Muscle of leg (tissue), 11 donors: ENCODE measurements around the gene PACC1. TPM values are rescaled to one million over a fixed set of nuclear protein-coding genes. Genes with fewer than 3 reads are reported as not detected.
A peak's percentile ranks its signal among the peaks of the same experiment; 100 is the strongest.

ENCODE experiments used
- DNase-seq: peaks from one replicate; pipeline ENCODE4 v3.0.0; 2013
- H3K27ac ChIP-seq: one replicate; pipeline ENCODE4 v1.5.1; 2013; ENCODE audit warnings: mild to moderate bottlenecking, low read length, control low read depth
- H3K27me3 ChIP-seq: one replicate; pipeline ENCODE4 v1.6.1; 2013; ENCODE audit warnings: low read length; ENCODE audit not compliant: control insufficient read depth, insufficient read depth
- H3K36me3 ChIP-seq: one replicate; pipeline ENCODE4 v1.6.1; 2013; ENCODE audit warnings: low read length; ENCODE audit not compliant: control insufficient read depth, insufficient read depth
- H3K4me1 ChIP-seq: one replicate; pipeline ENCODE4 v1.6.1; 2013; ENCODE audit warnings: low read length; ENCODE audit not compliant: control insufficient read depth, insufficient read depth
- H3K4me3 ChIP-seq: one replicate; pipeline ENCODE4 v1.5.1; 2013; ENCODE audit warnings: low read length, control low read depth
- H3K9me3 ChIP-seq: replicated peaks from 2 replicates; pipeline ENCODE4 v1.6.1; 2013; ENCODE audit warnings: low read depth, low read length; ENCODE audit not compliant: control insufficient read depth
- WGBS: methylation state at CpG from one replicate; pipeline ENCODE4 v1.1.5; 2013; ENCODE audit warnings: missing lambda C conversion rate; ENCODE audit not compliant: insufficient coverage; 5-methylcytosine and 5-hydroxymethylcytosine counted together
- polyA plus RNA-seq, 8 donors: library from polyadenylated mRNA; unstranded; fragments of 120-200 nt; gene quantifications; one replicate each; pipeline versions ENCODE4 v1.2.1 to v1.2.3, GENCODE V29; 2013; ENCODE audit warnings: inconsistent platforms in 1 of 8, low replicate concordance in 1 of 8; ENCODE audit not compliant: insufficient read length in 8 of 8, insufficient read depth in 1 of 8
- total RNA-seq: library from RNA; stranded (reverse); fragments of 120-200 nt; gene quantifications from one replicate; pipeline ENCODE4 v1.2.4, GENCODE V29; 2013

The PACC1 gene
- total and polyA plus RNA-seq, 9 donors, result 6.6 to 9.2 (median 7.1) TPM

DNA sequence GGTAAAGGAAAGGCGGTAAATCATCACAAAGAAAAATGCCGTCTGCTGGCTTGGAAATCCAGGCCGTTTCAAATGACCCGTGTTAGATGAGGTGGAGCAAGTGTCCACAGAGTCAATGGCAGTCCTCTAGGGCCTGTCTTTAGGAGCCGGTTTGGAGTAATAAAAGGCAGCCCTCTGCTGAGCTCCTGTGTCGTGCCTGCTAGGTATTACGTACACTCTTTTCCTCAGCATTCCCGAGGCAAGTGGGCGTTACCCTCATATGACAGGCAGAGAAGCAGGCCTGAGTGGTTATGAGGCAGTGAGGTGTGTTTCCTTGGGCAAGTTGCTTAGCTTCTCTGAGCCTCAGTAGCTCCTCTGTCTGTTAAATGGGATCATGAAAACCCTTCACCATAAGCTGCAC lies 25.7 kb upstream of the PACC1 start:
- Histone ChIP-seq H3K9me3 (no peaks in the 10 kb centered on the region), H3K36me3 (peaks cover 15% of the 10 kb centered on the region), H3K4me3 (no peak overlapping the region), H3K4me1 (peaks cover 4% of the 10 kb centered on the region), H3K27ac (peak overlapping the region; percentile 8), H3K27me3 (no peaks in the 10 kb centered on the region)
- DNase-seq, result no peak
- 39% methylated on average over 3 of the region's 9 CpGs for WGBS

GRCh38 chr1:212438831-212439237 lies 24.1 kb upstream of the PACC1 start:
- no peaks in the 10 kb centered on the region for H3K9me3 ChIP-seq
- H3K36me3 ChIP-seq, result peaks cover 3% of the 10 kb centered on the region
- H3K27me3 ChIP-seq, result no peaks in the 10 kb centered on the region
- peaks cover 10% of the 10 kb centered on the region for H3K4me1 ChIP-seq
- H3K4me3 ChIP-seq, result no peak overlapping the region
- no CpG with 5 or more reads among the region's 2 CpGs for WGBS
- DNase-seq, result no peak
- H3K27ac ChIP-seq, result no peak overlapping the region

- Histone ChIP-seq H3K27me3 (no peaks in the 10 kb centered on the region), H3K36me3 (no peaks in the 10 kb centered on the region), H3K4me1 (peaks cover 15% of the 10 kb centered on the region), H3K4me3 (no peak overlapping the region), H3K27ac (no peak overlapping the region), H3K9me3 (no peaks in the 10 kb centered on the region)
- DNase-seq, result no peak
- WGBS, result 80% methylated on average over 1 of the region's 4 CpGs
Observed at GRCh38 chr1:212437179-212437798, 22.6 kb upstream of the PACC1 start.

- Histone ChIP-seq H3K9me3 (no peaks in the 10 kb centered on the region), H3K36me3 (no peaks in the 10 kb centered on the region), H3K4me3 (no peak overlapping the region), H3K27ac (no peak overlapping the region), H3K4me1 (peaks cover 13% of the 10 kb centered on the region), H3K27me3 (no peaks in the 10 kb centered on the region)
- no peak for DNase-seq
- 100% methylated on average over 2 of the region's 4 CpGs for WGBS
Observed at GRCh38 chr1:212434992-212435391, 20.3 kb upstream of the PACC1 start.

GRCh38 chr1:212433577-212434462 lies 19.1 kb upstream of the PACC1 start:
- DNase-seq, result no peak
- peak overlapping the region; percentile 64 for H3K4me3 ChIP-seq
- H3K27ac ChIP-seq, result peak overlapping the region; percentile 39
- H3K36me3 ChIP-seq, result no peaks in the 10 kb centered on the region
- peaks cover 13% of the 10 kb centered on the region for H3K4me1 ChIP-seq
- no peaks in the 10 kb centered on the region for H3K27me3 ChIP-seq
- H3K9me3 ChIP-seq, result no peaks in the 10 kb centered on the region
- WGBS, result 62% methylated on average over 3 of the region's 17 CpGs

DNA sequence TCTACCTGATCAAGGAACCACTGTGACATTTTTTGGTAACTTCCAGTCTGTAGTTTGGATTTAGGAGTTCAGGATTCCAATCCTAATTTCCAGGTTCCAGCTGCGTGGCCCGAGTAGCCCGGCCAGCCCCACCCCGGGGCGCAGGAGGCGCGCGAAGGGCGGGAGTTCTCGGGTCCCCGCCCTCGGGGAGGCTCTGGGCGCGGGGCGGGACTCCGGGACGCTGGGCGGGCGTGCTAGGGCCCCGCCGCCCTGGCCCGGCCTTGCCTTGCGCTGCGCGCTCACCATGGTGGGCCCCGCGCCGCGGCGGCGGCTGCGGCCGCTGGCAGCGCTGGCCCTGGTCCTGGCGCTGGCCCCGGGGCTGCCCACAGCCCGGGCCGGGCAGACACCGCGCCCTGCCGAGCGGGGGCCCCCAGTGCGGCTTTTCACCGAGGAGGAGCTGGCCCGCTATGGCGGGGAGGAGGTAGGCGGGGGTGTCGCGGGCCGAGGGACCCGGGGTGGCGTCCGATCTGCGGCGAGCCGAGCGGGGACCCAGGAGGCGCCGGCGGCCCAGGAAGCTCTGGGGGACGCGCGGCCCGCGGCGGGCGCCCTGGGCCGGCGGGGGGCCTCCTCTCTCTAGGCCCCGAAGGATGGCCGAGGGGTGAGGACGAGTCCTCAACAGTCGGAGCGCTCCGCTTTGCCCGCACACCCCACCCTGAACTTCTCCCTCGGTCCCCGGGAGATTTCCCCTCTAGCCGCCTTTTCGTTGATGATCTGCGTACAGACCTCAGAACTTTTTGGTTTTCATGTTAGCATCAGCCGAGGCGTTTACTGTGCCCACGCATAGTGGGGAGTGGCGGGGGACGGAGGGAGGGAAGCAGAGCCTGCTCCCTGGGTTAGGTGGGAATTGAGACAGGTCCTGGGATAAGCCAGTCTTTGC lies 18.2 kb upstream of the PACC1 start, which contains the start of gene NENF:
Gene NENF (plus strand): TSS at position 260 of the 916 bp plus-strand sequence. CDS start 24 bp downstream, at position 284.
- under 1% methylated on average over 71 of the region's 86 CpGs for whole genome bisulfite sequencing
- DNase-seq, result peak; percentile 95

DNA sequence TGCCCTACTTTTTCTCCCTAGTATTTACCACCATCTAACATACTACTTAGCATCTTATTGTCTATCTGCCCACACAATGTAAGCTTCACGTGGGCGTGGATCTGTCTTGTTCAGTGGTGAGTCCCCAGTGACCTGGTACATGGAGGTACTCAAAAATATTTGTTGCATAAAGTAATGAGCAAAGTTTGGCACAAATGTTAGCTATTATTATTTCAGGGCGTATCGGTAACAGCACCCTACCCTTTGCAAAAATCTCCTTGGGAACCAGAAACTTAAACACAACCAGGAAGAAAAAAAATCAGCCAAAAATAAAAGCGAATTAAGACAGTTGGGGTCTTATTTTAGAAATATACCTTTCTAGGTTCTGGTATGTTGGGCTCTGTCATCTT lies 17.6 kb upstream of the PACC1 start:
- no CpG with 5 or more reads among the region's 5 CpGs for WGBS
- Histone ChIP-seq H3K27me3 (no peaks in the 10 kb centered on the region), H3K9me3 (no peaks in the 10 kb centered on the region), H3K4me1 (peaks cover 13% of the 10 kb centered on the region), H3K4me3 (peak overlapping the region; percentile 43), H3K27ac (peak overlapping the region; percentile 51), H3K36me3 (no peaks in the 10 kb centered on the region)
- DNase-seq, result peak; percentile 24

More for the DNA sequence above, 18.2 kb upstream of the PACC1 start, which contains the start of gene NENF:
- Histone ChIP-seq H3K4me1 (peaks cover 13% of the 10 kb centered on the region), H3K4me3 (peak within 1 kb of the TSS; percentile 64), H3K36me3 (no peaks in the 10 kb centered on the region), H3K27ac (peak within 1 kb of the TSS; percentile 51), H3K27me3 (no peaks in the 10 kb centered on the region), H3K9me3 (no peaks in the 10 kb centered on the region)

DNA sequence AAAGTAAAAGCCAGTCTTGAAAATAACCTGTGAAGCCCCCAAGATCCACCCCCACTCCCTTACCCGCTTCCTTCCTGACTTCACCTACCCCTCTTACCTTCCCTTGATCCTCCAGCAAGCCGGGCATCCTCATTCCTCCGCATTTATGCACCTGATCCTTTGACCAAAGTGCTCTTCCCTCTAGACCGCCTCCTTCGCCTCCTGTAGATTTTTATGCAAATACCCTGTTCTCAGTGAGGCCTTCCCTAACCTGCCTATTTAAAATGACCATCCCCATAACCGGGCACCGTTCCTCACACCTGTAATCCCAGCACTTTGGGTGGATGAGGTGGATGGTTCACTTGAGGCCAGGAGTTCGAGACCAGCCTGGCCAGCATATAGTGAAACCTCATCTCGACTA lies 17.0 kb upstream of the PACC1 start:
- Histone ChIP-seq H3K9me3 (no peaks in the 10 kb centered on the region), H3K27me3 (no peaks in the 10 kb centered on the region), H3K4me1 (peaks cover 13% of the 10 kb centered on the region), H3K36me3 (no peaks in the 10 kb centered on the region), H3K27ac (no peak overlapping the region), H3K4me3 (no peak overlapping the region)
- WGBS, result 78% methylated on average over 5 of the region's 9 CpGs
- DNase-seq, result no peak

DNA sequence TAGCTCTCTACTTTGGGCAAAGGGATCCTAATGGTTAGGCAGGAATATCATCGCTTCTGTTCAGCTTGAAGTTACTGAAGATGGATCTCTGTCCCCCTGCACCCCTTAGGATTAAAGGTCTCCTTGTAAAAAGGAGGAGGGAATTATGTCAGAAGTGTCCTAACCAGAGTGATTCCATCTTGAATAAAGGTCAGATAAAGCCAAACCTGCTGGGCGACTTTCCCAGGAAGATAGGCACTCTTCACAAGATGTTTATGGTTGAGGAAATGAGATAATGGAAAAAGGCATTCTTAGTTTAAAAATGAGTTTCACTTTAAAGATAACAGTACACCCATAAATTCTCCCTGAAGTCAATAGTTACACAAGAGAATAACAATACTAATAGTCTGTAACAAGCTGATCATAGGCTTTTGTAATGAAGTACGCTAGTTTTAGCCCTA lies 16.3 kb upstream of the PACC1 start:
- Histone ChIP-seq H3K9me3 (no peaks in the 10 kb centered on the region), H3K4me3 (no peak overlapping the region), H3K4me1 (peaks cover 13% of the 10 kb centered on the region), H3K27ac (no peak overlapping the region), H3K36me3 (no peaks in the 10 kb centered on the region), H3K27me3 (no peaks in the 10 kb centered on the region)
- DNase-seq, result peak; percentile 22
- WGBS, result no CpG with 5 or more reads among the region's 3 CpGs
